Esophagus muscularis mucosa (tissue), 4 donors: ENCODE results near the gene PTPRN2. TPM values are rescaled to one million over a fixed set of nuclear protein-coding genes. Genes with fewer than 3 reads are reported as not detected.

Source experiments
- DNase-seq: peaks from one replicate; pipeline ENCODE4 v3.0.0-alpha.2; 2017; ENCODE audit errors: extremely low spot score
- H3K27ac ChIP-seq, 4 donors: fragments of 200-600 bp; sonication (generic); replicated peaks in 1 of 4; 1 replicate in 3 of 4; 2 replicates in 1 of 4; pipeline ENCODE4 v1.5.1; 2016 to 2019; ENCODE audit warnings: mild to moderate bottlenecking in 1 of 4
- H3K27me3 ChIP-seq, 4 donors: fragments of 200-600 bp; sonication (generic); one replicate each; pipeline versions ENCODE4 v1.5.1 to v1.6.0; 2016 to 2019
- H3K36me3 ChIP-seq, 4 donors: fragments of 200-600 bp; sonication (generic); one replicate each; pipeline ENCODE4 v1.5.1; 2016 to 2019
- H3K4me1 ChIP-seq, 4 donors: fragments of 200-600 bp; sonication (generic); one replicate each; pipeline ENCODE4 v1.5.1; 2016 to 2019
- H3K4me3 ChIP-seq, 4 donors: fragments of 200-600 bp; sonication (generic); 1 replicate in 2 of 4; 2 replicates in 2 of 4; pipeline ENCODE4 v1.5.1; 2016 to 2019; ENCODE audit warnings: mild to moderate bottlenecking in 4 of 4, moderate library complexity in 1 of 4
- H3K9me3 ChIP-seq, 4 donors: fragments of 200-600 bp; sonication (generic); 1 replicate in 3 of 4; 2 replicates in 1 of 4; pipeline ENCODE4 v1.5.1; 2016 to 2019
- CTCF ChIP-seq, 3 experiments: fragments of 200-600 bp in 2 of 3; fragments of 450-650 bp in 1 of 3; sonication (generic) in 2 of 3; IDR thresholded peaks; one replicate each; pipeline ENCODE4 v1.5.1; 2017 to 2019; ENCODE audit warnings: antibody characterized with exemption in 3 of 3, mild to moderate bottlenecking in 2 of 3, moderate library complexity in 1 of 3
- EP300 ChIP-seq: sonication (generic); formaldehyde crosslinking; IDR thresholded peaks from one replicate; pipeline ENCODE4 v1.6.1; 2017; ENCODE audit warnings: antibody characterized with exemption
- POLR2A ChIP-seq: fragments of 450-650 bp; IDR thresholded peaks from one replicate; pipeline ENCODE4 v1.6.1; 2017; ENCODE audit warnings: antibody characterized with exemption, moderate library complexity, mild to moderate bottlenecking, low read depth
- POLR2AphosphoS5 ChIP-seq, 2 donors: sonication (generic); formaldehyde crosslinking; IDR thresholded peaks; one replicate each; pipeline ENCODE4 v1.6.1; 2017; ENCODE audit warnings: antibody characterized with exemption in 2 of 2
- WGBS: methylation state at CpG from one replicate; pipeline ENCODE4 v1.1.5; 2018; 5-methylcytosine and 5-hydroxymethylcytosine counted together
- intact Hi-C: fragments of 100-400 bp; cut with DNase I; formaldehyde crosslinking; loops from one replicate; pipeline ENCODE4 v1.15.1; 2023
- total RNA-seq, 4 donors: library from RNA; depleted of rRNA; stranded (reverse); fragments of >200 nt; gene quantifications; one replicate each; pipeline versions ENCODE4 v1.1.0 to v1.2.1, GENCODE V29; 2016

The PTPRN2 gene
- total RNA-seq, 4 donors from 2014 or later, result 2.1 to 3.1 (median 3.1) TPM

GRCh38 chr7:157628456-157628855 lies 959.2 kb downstream of the PTPRN2 start:
- H3K36me3 ChIP-seq, result no peaks in the 10 kb centered on the region
- no peaks in the 10 kb centered on the region for H3K9me3 ChIP-seq
- no peak overlapping the region for H3K27ac ChIP-seq
- no peak for TF ChIP-seq CTCF (IDR thresholded peaks at IDR 0.05)
- TF ChIP-seq POLR2AphosphoS5 (IDR thresholded peaks at IDR 0.05), result no peak
- TF ChIP-seq EP300, result no peak
- no peak for TF ChIP-seq POLR2A
- intact Hi-C loops, result no loop called here
- no peak for DNase-seq
- H3K4me3 ChIP-seq, result no peak overlapping the region
- H3K4me1 ChIP-seq, result no peaks in the 10 kb centered on the region
- peaks cover 0 to 25% (median 0%) of the 10 kb centered on the region in 4 donors for H3K27me3 ChIP-seq
- 91% methylated on average over 11 of the region's 12 CpGs for WGBS

- no peak overlapping the region for H3K27ac ChIP-seq
- intact Hi-C loops, result no loop called here
- no peaks in the 10 kb centered on the region for H3K36me3 ChIP-seq
- DNase-seq, result no peak
- no peaks in the 10 kb centered on the region for H3K9me3 ChIP-seq
- TF ChIP-seq EP300 (no peak), CTCF (IDR thresholded peaks at IDR 0.05) (no peak), POLR2AphosphoS5 (IDR thresholded peaks at IDR 0.05) (no peak), POLR2A (no peak)
- H3K27me3 ChIP-seq, result peaks cover 0 to 23% (median 0%) of the 10 kb centered on the region in 4 donors
- 85% methylated on average over 8 of the region's 8 CpGs for WGBS
- H3K4me3 ChIP-seq, result no peak overlapping the region
- no peaks in the 10 kb centered on the region for H3K4me1 ChIP-seq
These were observed 960.0 kb downstream of the PTPRN2 start for GRCh38 chr7:157627646-157628045.

GRCh38 chr7:157627033-157627432 lies 960.6 kb downstream of the PTPRN2 start:
- Histone ChIP-seq H3K36me3 (no peaks in the 10 kb centered on the region), H3K9me3 (no peaks in the 10 kb centered on the region), H3K27me3 (peaks cover 0 to 29% (median 0%) of the 10 kb centered on the region in 4 donors), H3K27ac (no peak overlapping the region), H3K4me3 (no peak overlapping the region), H3K4me1 (no peaks in the 10 kb centered on the region)
- no peak for DNase-seq
- WGBS, result 85% methylated on average over 8 of the region's 8 CpGs
- no peak for TF ChIP-seq EP300
- TF ChIP-seq POLR2A, result no peak
- intact Hi-C loops, result no loop called here

- TF ChIP-seq POLR2A (no peak), POLR2AphosphoS5 (IDR thresholded peaks at IDR 0.05) (no peak), EP300 (no peak), CTCF (IDR thresholded peaks at IDR 0.05) (no peak)
- intact Hi-C loops, result no loop called here
- 68% methylated on average over 11 of the region's 11 CpGs for WGBS
These were observed 961.5 kb downstream of the PTPRN2 start for GRCh38 chr7:157625973-157626742.

GRCh38 chr7:157623556-157623955 lies 964.1 kb downstream of the PTPRN2 start:
- no peaks in the 10 kb centered on the region for H3K36me3 ChIP-seq

More at GRCh38 chr7:157625973-157626742, 961.5 kb downstream of the PTPRN2 start:
- no peak for DNase-seq
- no peak overlapping the region for H3K4me3 ChIP-seq
- peaks cover 0 to 26% (median 0%) of the 10 kb centered on the region in 4 donors for H3K27me3 ChIP-seq
- no peaks in the 10 kb centered on the region for H3K9me3 ChIP-seq
- no peaks in the 10 kb centered on the region for H3K36me3 ChIP-seq
- H3K4me1 ChIP-seq, result no peaks in the 10 kb centered on the region
- H3K27ac ChIP-seq, result no peak overlapping the region

More at GRCh38 chr7:157623556-157623955, 964.1 kb downstream of the PTPRN2 start:
- no peaks in the 10 kb centered on the region for H3K9me3 ChIP-seq
- WGBS, result 84% methylated on average over 7 of the region's 7 CpGs
- TF ChIP-seq EP300 (no peak), POLR2A (no peak), CTCF (IDR thresholded peaks at IDR 0.05) (no peak)
- intact Hi-C loops, result no loop called here
- H3K27me3 ChIP-seq, result peaks cover 0 to 14% (median 0%) of the 10 kb centered on the region in 4 donors
- H3K27ac ChIP-seq, result no peak overlapping the region
- H3K4me1 ChIP-seq, result no peaks in the 10 kb centered on the region
- H3K4me3 ChIP-seq, result no peak overlapping the region
- DNase-seq, result no peak
